ENCODE data around the gene CAPN12.
"Not testable (repeated sequence)": the region's sequence is repeated elsewhere in the genome, so short reads cannot be mapped to it uniquely, and the experiment has no call there.

Gene CAPN12, protein sequence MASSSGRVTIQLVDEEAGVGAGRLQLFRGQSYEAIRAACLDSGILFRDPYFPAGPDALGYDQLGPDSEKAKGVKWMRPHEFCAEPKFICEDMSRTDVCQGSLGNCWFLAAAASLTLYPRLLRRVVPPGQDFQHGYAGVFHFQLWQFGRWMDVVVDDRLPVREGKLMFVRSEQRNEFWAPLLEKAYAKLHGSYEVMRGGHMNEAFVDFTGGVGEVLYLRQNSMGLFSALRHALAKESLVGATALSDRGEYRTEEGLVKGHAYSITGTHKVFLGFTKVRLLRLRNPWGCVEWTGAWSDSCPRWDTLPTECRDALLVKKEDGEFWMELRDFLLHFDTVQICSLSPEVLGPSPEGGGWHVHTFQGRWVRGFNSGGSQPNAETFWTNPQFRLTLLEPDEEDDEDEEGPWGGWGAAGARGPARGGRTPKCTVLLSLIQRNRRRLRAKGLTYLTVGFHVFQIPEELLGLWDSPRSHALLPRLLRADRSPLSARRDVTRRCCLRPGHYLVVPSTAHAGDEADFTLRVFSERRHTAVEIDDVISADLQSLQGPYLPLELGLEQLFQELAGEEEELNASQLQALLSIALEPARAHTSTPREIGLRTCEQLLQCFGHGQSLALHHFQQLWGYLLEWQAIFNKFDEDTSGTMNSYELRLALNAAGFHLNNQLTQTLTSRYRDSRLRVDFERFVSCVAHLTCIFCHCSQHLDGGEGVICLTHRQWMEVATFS

GRCh38 chr19:38744298-38744681, at the start of gene CAPN12:
CAPN12 (minus strand) TSS chr19:38744474; CDS start chr19:38744165, 309 bp downstream.
- in situ Hi-C loops (cut with MboI; ENCODE audit: low sequenced_read_pairs, unreplicated experiment) = no loop called here
- TF ChIP-seq, protein P1, sequence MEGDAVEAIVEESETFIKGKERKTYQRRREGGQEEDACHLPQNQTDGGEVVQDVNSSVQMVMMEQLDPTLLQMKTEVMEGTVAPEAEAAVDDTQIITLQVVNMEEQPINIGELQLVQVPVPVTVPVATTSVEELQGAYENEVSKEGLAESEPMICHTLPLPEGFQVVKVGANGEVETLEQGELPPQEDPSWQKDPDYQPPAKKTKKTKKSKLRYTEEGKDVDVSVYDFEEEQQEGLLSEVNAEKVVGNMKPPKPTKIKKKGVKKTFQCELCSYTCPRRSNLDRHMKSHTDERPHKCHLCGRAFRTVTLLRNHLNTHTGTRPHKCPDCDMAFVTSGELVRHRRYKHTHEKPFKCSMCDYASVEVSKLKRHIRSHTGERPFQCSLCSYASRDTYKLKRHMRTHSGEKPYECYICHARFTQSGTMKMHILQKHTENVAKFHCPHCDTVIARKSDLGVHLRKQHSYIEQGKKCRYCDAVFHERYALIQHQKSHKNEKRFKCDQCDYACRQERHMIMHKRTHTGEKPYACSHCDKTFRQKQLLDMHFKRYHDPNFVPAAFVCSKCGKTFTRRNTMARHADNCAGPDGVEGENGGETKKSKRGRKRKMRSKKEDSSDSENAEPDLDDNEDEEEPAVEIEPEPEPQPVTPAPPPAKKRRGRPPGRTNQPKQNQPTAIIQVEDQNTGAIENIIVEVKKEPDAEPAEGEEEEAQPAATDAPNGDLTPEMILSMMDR (IDR thresholded peaks at IDR 0.05; ENCODE audit: borderline replicate concordance, control extremely low read depth, extremely low read depth, insufficient read depth, missing control alignments) = no peak
- DNase-seq (ENCODE audit: low spot score) = no peak

DNA sequence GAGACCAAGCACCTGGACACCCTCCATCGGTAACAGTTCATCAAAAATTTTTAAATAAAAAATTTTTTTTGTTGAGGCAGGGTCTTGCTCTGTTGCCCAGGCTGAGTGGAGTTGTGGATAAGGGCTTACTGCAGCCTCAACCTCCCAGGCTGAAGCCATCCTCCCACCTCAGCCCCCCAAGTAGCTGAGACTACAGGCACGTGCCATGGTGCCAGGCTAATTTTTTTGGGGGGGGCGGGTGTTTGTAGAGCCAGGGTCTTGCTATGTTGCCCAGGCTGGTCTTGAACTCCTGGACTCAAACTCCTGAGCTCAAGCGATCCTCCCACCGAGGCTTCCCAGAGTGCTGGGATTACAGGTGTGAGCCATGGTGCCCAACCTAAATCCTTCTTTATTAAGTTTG, 49.4 kb upstream of the CAPN12 start:
- TF ChIP-seq, protein P1 (IDR thresholded peaks at IDR 0.05; ENCODE audit: borderline replicate concordance, control extremely low read depth, extremely low read depth, insufficient read depth, missing control alignments) = no peak

DNA sequence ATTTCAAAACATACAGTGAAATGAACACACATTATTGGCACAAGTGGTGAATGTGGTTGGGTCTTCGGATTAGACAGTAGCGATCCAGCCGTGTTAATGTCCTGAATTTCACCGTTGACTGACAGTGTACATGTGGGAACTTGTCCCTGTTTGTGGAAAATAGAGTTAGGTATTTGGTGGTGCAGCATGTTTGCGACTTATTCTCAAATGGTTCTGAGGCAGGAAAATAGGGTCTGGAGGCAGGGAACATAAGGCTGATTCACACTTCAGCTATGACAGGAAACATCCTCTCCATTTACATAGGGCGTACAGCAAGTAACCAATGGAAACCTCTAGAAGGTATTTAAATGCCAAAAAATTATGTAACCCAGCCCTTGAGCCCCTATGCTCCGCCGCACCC, 48.9 kb upstream of the CAPN12 start:
- DNase-seq (ENCODE audit: low spot score) = no peak
- TF ChIP-seq, protein P1 (IDR thresholded peaks at IDR 0.05; ENCODE audit: borderline replicate concordance, control extremely low read depth, extremely low read depth, insufficient read depth, missing control alignments) = no peak
- in situ Hi-C loops (cut with MboI; ENCODE audit: low sequenced_read_pairs, unreplicated experiment) = no loop called here

More for the DNA sequence above, 49.4 kb upstream of the CAPN12 start:
- no peak for DNase-seq (ENCODE audit: low spot score)
- in situ Hi-C loops (cut with MboI; ENCODE audit: low sequenced_read_pairs, unreplicated experiment) = no loop called here

- TF ChIP-seq, protein P1 (IDR thresholded peaks at IDR 0.05; ENCODE audit: borderline replicate concordance, control extremely low read depth, extremely low read depth, insufficient read depth, missing control alignments) = no peak
- in situ Hi-C loops (cut with MboI; ENCODE audit: low sequenced_read_pairs, unreplicated experiment) = no loop called here
- DNase-seq (ENCODE audit: low spot score) = peak; percentile 69
Observed at GRCh38 chr19:38792250-38793111, 48.2 kb upstream of the CAPN12 start.

GRCh38 chr19:38791451-38792064, 47.3 kb upstream of the CAPN12 start:
- in situ Hi-C loops (cut with MboI; ENCODE audit: low sequenced_read_pairs, unreplicated experiment); DNase-seq (ENCODE audit: low spot score): not testable (repeated sequence)

DNA sequence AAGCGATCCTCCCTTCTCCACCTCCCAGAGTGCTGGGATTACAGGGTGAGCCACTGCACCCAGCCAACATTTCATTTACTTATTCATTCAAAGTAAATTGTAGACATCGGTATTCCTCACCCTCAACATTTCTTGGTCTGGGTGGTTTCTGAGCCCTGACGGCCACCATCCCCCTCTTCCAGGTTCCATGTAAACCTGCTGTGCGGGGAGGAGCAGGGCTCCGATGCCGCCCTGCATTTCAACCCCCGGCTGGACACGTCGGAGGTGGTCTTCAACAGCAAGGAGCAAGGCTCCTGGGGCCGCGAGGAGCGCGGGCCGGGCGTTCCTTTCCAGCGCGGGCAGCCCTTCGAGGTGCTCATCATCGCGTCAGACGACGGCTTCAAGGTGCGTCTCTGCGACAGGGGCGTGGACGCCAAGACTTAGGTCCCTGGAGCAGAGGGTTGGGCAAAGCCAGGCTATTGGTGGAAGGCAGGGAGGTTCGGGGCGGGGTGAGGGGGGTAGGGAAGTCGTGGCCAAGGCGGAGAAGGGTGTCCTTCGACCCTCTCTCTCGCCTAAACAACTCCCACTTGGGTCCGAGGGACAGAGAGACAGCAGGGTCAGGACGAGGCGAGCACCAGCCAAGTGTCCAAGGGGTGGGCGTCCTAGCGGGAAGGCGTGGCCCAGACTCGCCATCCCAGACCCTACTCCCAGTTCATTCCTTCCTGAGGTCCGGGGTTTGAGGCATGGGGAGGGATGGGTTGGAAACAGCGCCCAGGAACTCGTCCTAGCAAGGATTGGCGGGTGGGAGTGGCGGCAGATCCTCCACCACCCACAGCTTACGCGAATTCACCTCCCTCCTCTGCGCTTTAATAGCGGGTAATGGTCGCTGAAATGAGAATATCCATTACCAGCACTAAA, 46.5 kb upstream of the CAPN12 start:
- in situ Hi-C loops (cut with MboI; ENCODE audit: low sequenced_read_pairs, unreplicated experiment); DNase-seq (ENCODE audit: low spot score): not testable (repeated sequence)
